OCI-LY3 (cell line): ENCODE measurements around the gene TMEM218.

Source experiments
- EZH2phosphoT487 ChIP-seq: fragments of 200-600 bp; shearing (Covaris generic); IDR thresholded peaks from 2 replicates; pipeline ENCODE4 v1.6.1; 2018; ENCODE audit warnings: antibody characterized with exemption, mixed run types, low read depth
- TF ChIP-seq, protein P1 (sequence below): fragments of 200-600, 300-600 bp; sonication (generic); IDR thresholded peaks from 2 replicates; pipeline ENCODE4 v1.5.1; 2014; ENCODE audit warnings: antibody characterized with exemption, low read length, low read depth

DNA sequence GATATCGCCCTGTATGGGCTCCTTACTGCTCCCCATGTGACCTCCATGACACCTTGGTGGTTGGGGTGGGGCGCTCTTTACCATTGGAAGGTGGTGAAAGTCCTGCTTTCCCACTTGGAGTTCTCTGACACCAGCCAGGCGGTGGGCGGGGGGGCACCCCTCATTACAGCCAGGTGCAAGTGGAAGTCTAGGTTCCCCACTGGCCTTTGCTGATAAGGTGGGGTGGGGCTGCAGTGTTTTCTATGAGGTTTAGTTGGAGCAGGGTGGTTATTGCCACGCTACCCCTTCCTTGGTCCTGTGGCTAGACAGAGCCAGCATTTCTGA is 53.8 kb downstream of the TMEM218 start:
- TF ChIP-seq, protein P1, sequence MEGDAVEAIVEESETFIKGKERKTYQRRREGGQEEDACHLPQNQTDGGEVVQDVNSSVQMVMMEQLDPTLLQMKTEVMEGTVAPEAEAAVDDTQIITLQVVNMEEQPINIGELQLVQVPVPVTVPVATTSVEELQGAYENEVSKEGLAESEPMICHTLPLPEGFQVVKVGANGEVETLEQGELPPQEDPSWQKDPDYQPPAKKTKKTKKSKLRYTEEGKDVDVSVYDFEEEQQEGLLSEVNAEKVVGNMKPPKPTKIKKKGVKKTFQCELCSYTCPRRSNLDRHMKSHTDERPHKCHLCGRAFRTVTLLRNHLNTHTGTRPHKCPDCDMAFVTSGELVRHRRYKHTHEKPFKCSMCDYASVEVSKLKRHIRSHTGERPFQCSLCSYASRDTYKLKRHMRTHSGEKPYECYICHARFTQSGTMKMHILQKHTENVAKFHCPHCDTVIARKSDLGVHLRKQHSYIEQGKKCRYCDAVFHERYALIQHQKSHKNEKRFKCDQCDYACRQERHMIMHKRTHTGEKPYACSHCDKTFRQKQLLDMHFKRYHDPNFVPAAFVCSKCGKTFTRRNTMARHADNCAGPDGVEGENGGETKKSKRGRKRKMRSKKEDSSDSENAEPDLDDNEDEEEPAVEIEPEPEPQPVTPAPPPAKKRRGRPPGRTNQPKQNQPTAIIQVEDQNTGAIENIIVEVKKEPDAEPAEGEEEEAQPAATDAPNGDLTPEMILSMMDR = no peak
- TF ChIP-seq EZH2phosphoT487 = no peak
